ENCODE measurements around the gene TAF11. TPM values are rescaled to one million over a fixed set of nuclear protein-coding genes. Genes with fewer than 3 reads are reported as not detected.
A peak's percentile ranks its signal among the peaks of the same experiment; 100 is the strongest.
"Not testable (repeated sequence)": the region's sequence is repeated elsewhere in the genome, so short reads cannot be mapped to it uniquely, and the experiment has no call there.

The TAF11 gene
- total and polyA plus RNA-seq, 10 donors: 19.1 to 56.3 (median 25.9) TPM

GRCh38 chr6:34906826-34907225, 19.0 kb upstream of the TAF11 start:
- Histone ChIP-seq H3K9me3 (no peaks in the 10 kb centered on the region), H3K27me3 (replicated peaks in 1 of 7) (no peaks in the 10 kb centered on the region), H3K36me3 (peaks cover 0 to 29% (median 0%) of the 10 kb centered on the region in 6 donors), H3K27ac (no peak overlapping the region), H3K4me3 (no peak overlapping the region), H3K4me1 (peaks cover 2 to 56% (median 12%) of the 10 kb centered on the region in 6 donors)
- intact Hi-C loops (cut with DNase I; ENCODE audit: low total_unique reads): no loop called here
- no peak for TF ChIP-seq POLR2AphosphoS5 (IDR thresholded peaks at IDR 0.05)
- no peak for TF ChIP-seq POLR2A (IDR thresholded peaks at IDR 0.05)
- no peak for TF ChIP-seq CTCF (IDR thresholded peaks at IDR 0.05 in 8 of 11, conservative IDR thresholded peaks at IDR 0.05 in 3 of 11)
- DNase-seq: no peak
- 95 to 99% (median 96%) methylated on average over 2 of the region's 2 CpGs for WGBS, 5 donors

- DNase-seq: no peak
- no peak overlapping the region for H3K4me3 ChIP-seq
- peaks cover 0 to 29% (median 0%) of the 10 kb centered on the region in 6 donors for H3K36me3 ChIP-seq
- H3K27ac ChIP-seq: peak overlapping the region in 1 of 8 donors; percentile 2
- H3K27me3 ChIP-seq (replicated peaks in 1 of 7): no peaks in the 10 kb centered on the region
- peaks cover 0 to 49% (median 8%) of the 10 kb centered on the region in 6 donors for H3K4me1 ChIP-seq
- 75 to 87% (median 80%) methylated on average over 5 of the region's 5 CpGs for WGBS, 5 donors
- TF ChIP-seq CTCF (IDR thresholded peaks at IDR 0.05 in 8 of 11, conservative IDR thresholded peaks at IDR 0.05 in 3 of 11) (no peak), POLR2A (IDR thresholded peaks at IDR 0.05) (no peak), POLR2AphosphoS5 (IDR thresholded peaks at IDR 0.05) (no peak)
- no peaks in the 10 kb centered on the region for H3K9me3 ChIP-seq
- intact Hi-C loops (cut with DNase I; ENCODE audit: low total_unique reads): no loop called here
Observed at GRCh38 chr6:34904990-34905613, 17.3 kb upstream of the TAF11 start.

- TF ChIP-seq POLR2A (IDR thresholded peaks at IDR 0.05): no peak
- TF ChIP-seq CTCF (IDR thresholded peaks at IDR 0.05 in 8 of 11, conservative IDR thresholded peaks at IDR 0.05 in 3 of 11): no peak
- TF ChIP-seq POLR2AphosphoS5 (IDR thresholded peaks at IDR 0.05): no peak
- no peaks in the 10 kb centered on the region for H3K27me3 ChIP-seq (replicated peaks in 1 of 7)
- DNase-seq: no peak
- H3K4me1 ChIP-seq: peaks cover 0 to 58% (median 10%) of the 10 kb centered on the region in 6 donors
- H3K4me3 ChIP-seq: no peak overlapping the region
- peaks cover 0 to 29% (median 0%) of the 10 kb centered on the region in 6 donors for H3K36me3 ChIP-seq
- H3K9me3 ChIP-seq: no peaks in the 10 kb centered on the region
- 98 to 100% (median 99%) methylated on average over 5 of the region's 5 CpGs for WGBS, 5 donors
- intact Hi-C loops (cut with DNase I; ENCODE audit: low total_unique reads): no loop called here
- no peak overlapping the region for H3K27ac ChIP-seq
Observed at GRCh38 chr6:34901930-34902329, 14.1 kb upstream of the TAF11 start.

- no peak for DNase-seq
- H3K27me3 ChIP-seq (replicated peaks in 1 of 7): no peaks in the 10 kb centered on the region
- TF ChIP-seq CTCF (IDR thresholded peaks at IDR 0.05 in 8 of 11, conservative IDR thresholded peaks at IDR 0.05 in 3 of 11) (no peak), POLR2A (IDR thresholded peaks at IDR 0.05) (no peak), POLR2AphosphoS5 (IDR thresholded peaks at IDR 0.05) (no peak)
- peaks cover 0 to 25% (median 0%) of the 10 kb centered on the region in 6 donors for H3K36me3 ChIP-seq
- intact Hi-C loops (cut with DNase I; ENCODE audit: low total_unique reads): no loop called here
- 72 to 94% (median 88%) methylated on average over 4 of the region's 4 CpGs for WGBS, 5 donors
- no peak overlapping the region for H3K27ac ChIP-seq
- no peaks in the 10 kb centered on the region for H3K9me3 ChIP-seq
- peaks cover 0 to 56% (median 12%) of the 10 kb centered on the region in 6 donors for H3K4me1 ChIP-seq
- H3K4me3 ChIP-seq: no peak overlapping the region
Observed at GRCh38 chr6:34900321-34901031, 12.6 kb upstream of the TAF11 start.

- WGBS, 5 donors: 92 to 100% (median 96%) methylated on average over 1 of the region's 1 CpG
- H3K27me3 ChIP-seq (replicated peaks in 1 of 7); H3K27ac ChIP-seq; H3K9me3 ChIP-seq; intact Hi-C loops (cut with DNase I; ENCODE audit: low total_unique reads); DNase-seq; H3K4me3 ChIP-seq: not testable (repeated sequence)
- peaks cover 0 to 56% (median 10%) of the 10 kb centered on the region in 6 donors for H3K4me1 ChIP-seq
- peaks cover 0 to 18% (median 0%) of the 10 kb centered on the region in 6 donors for H3K36me3 ChIP-seq
Observed at GRCh38 chr6:34899748-34900147, 11.9 kb upstream of the TAF11 start.

Measured in spleen (tissue), 11 donors.